H1 (cell line): Measurements from ENCODE around the gene HADHA. TPM values are rescaled to one million over a fixed set of nuclear protein-coding genes. Genes with fewer than 3 reads are reported as not detected.

Source experiments
- ASH2L ChIP-seq: fragments of 200-600, 300-600 bp; sonication (generic); IDR thresholded peaks from one replicate; pipeline ENCODE4 v1.7.1; 2017; ENCODE audit warnings: low read length
- BACH1 ChIP-seq: IDR thresholded peaks from 2 replicates; pipeline ENCODE4 v1.6.1; 2012; ENCODE audit warnings: low read length, improper control_type of control experiment
- CHD7 ChIP-seq: fragments of 300-600 bp; sonication (generic); IDR thresholded peaks from 2 replicates; pipeline ENCODE4 v1.7.1; 2012; ENCODE audit warnings: low read length, moderate library complexity, mild to moderate bottlenecking, inconsistent platforms; ENCODE audit not compliant: insufficient replicate concordance
- CTBP2 ChIP-seq: IDR thresholded peaks from 2 replicates; pipeline ENCODE4 v1.7.0; 2011; ENCODE audit warnings: borderline replicate concordance, mild to moderate bottlenecking, moderate library complexity, mixed read lengths, low read length; ENCODE audit not compliant: insufficient read depth, insufficient read length
- EGR1 ChIP-seq: IDR thresholded peaks from 2 replicates; pipeline ENCODE4 v1.6.1; 2011; ENCODE audit warnings: low read depth, low read length, borderline replicate concordance
- GTF2F1 ChIP-seq: IDR thresholded peaks from 2 replicates; pipeline ENCODE4 v1.6.1; 2012; ENCODE audit warnings: low read depth, low read length, improper control_type of control experiment, borderline replicate concordance
- HDAC6 ChIP-seq: IDR thresholded peaks from one replicate; pipeline ENCODE4 v1.7.1; 2012; ENCODE audit warnings: low read depth, mild to moderate bottlenecking, inconsistent platforms, low read length, moderate library complexity
- MAFK ChIP-seq: IDR thresholded peaks from 2 replicates; pipeline ENCODE4 v1.6.1; 2012; ENCODE audit warnings: low read depth, mild to moderate bottlenecking, improper control_type of control experiment, low read length
- POLR2A ChIP-seq, 2 experiments: IDR thresholded peaks; 1 replicate in 1 of 2; 2 replicates in 1 of 2; pipeline ENCODE4 v1.6.1; 2011; ENCODE audit warnings: low read depth in 2 of 2, low read length in 2 of 2, mild to moderate bottlenecking in 2 of 2; ENCODE audit errors: control extremely low read depth in 1 of 2
- RFX5 ChIP-seq: IDR thresholded peaks from 2 replicates; pipeline ENCODE4 v1.6.1; 2011; ENCODE audit warnings: low read depth, low read length, improper control_type of control experiment, borderline replicate concordance
- RNF2 ChIP-seq: fragments of 200-900, 300-1000 bp; sonication (generic); IDR thresholded peaks from 2 replicates; pipeline ENCODE4 v1.7.1; 2016; ENCODE audit warnings: borderline replicate concordance, low read depth, mild to moderate bottlenecking, antibody characterized with exemption, low read length; ENCODE audit not compliant: poor library complexity, severe bottlenecking; ENCODE audit errors: missing control alignments
- SIX5 ChIP-seq: IDR thresholded peaks from 2 replicates; pipeline ENCODE4 v1.6.1; 2011; ENCODE audit warnings: mild to moderate bottlenecking, low read depth, low read length
- SUZ12 ChIP-seq: fragments of 200-600 bp; sonication (generic); IDR thresholded peaks from 2 replicates; pipeline ENCODE4 v1.6.1; 2012; ENCODE audit warnings: mild to moderate bottlenecking, inconsistent platforms, low read length, moderate library complexity, mixed read lengths
- polyA plus RNA-seq, 7 experiments: library from polyadenylated mRNA; depleted of rRNA in 3 of 7; stranded (reverse) in 5 of 7; unstranded in 2 of 7; fragments of >200 nt in 5 of 7; fragments of 200-250 nt in 2 of 7; gene quantifications; 1 replicate in 5 of 7; 2 replicates in 1 of 7; 4 replicates in 1 of 7; pipeline versions ENCODE4 v1.2.1 to v1.2.3, GENCODE V29; 2011 to 2013; ENCODE audit warnings: missing spikeins in 2 of 7, mixed read lengths in 2 of 7
- total RNA-seq: library from RNA; stranded (reverse); fragmentation: NEBNext Ultra II Directional; extraction: Animal tissue kit (Norgen Biotek cat#: 25700); gene quantifications from 2 replicates; pipeline ENCODE4 v1.2.1, GENCODE V29; 2021

HADHA gene
- total and polyA plus RNA-seq, 2 of the 8 experiments (the other 6 are each of a cell fraction or from before 2014, with no cell fraction given), result 64.6 to 131 TPM

- no peak for TF ChIP-seq CHD7
- TF ChIP-seq BACH1, result no peak
- no peak for TF ChIP-seq CTBP2
- no peak for TF ChIP-seq SUZ12
- no peak for TF ChIP-seq HDAC6
- no peak for TF ChIP-seq EGR1
- TF ChIP-seq MAFK, result no peak
- no peak for TF ChIP-seq SIX5
- TF ChIP-seq RNF2, result no peak
- no peak for TF ChIP-seq GTF2F1
- no peak for TF ChIP-seq RFX5
- no peak for TF ChIP-seq ASH2L
- no peak for TF ChIP-seq POLR2A (IDR thresholded peaks at IDR 0.05; ENCODE audit: control extremely low read depth in 1 of 2, low read depth in 2 of 2, low read length in 2 of 2)
Observed at GRCh38 chr2:26216587-26216986, 27.8 kb downstream of the HADHA start (continued).
